ENCODE measurements around the gene SLC35G6.

- TF ChIP-seq, protein P1, sequence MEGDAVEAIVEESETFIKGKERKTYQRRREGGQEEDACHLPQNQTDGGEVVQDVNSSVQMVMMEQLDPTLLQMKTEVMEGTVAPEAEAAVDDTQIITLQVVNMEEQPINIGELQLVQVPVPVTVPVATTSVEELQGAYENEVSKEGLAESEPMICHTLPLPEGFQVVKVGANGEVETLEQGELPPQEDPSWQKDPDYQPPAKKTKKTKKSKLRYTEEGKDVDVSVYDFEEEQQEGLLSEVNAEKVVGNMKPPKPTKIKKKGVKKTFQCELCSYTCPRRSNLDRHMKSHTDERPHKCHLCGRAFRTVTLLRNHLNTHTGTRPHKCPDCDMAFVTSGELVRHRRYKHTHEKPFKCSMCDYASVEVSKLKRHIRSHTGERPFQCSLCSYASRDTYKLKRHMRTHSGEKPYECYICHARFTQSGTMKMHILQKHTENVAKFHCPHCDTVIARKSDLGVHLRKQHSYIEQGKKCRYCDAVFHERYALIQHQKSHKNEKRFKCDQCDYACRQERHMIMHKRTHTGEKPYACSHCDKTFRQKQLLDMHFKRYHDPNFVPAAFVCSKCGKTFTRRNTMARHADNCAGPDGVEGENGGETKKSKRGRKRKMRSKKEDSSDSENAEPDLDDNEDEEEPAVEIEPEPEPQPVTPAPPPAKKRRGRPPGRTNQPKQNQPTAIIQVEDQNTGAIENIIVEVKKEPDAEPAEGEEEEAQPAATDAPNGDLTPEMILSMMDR (conservative IDR thresholded peaks at IDR 0.05; ENCODE audit: low read depth in 2 of 2), result no peak
- TF ChIP-seq EZH2 (IDR thresholded peaks at IDR 0.05; ENCODE audit: low read depth, unreplicated experiment), result no peak
Observed at GRCh38 chr17:7466639-7467341, 14.5 kb upstream of the SLC35G6 start.

Measured in GM23338 (cell line).